Hepatocyte (in vitro differentiated cells): ENCODE results near the gene NAP1L4. TPM values are rescaled to one million over a fixed set of nuclear protein-coding genes. Genes with fewer than 3 reads are reported as not detected.
A peak's percentile ranks its signal among the peaks of the same experiment; 100 is the strongest.

ENCODE experiments used
- DNase-seq: peaks from one replicate; pipeline ENCODE4 v3.0.0-alpha.2; 2016; ENCODE audit warnings: low spot score
- H2AFZ ChIP-seq: fragments of 200-600 bp; sonication (generic); 2 replicates; pipeline ENCODE4 v1.6.0; 2016; ENCODE audit warnings: antibody characterized with exemption, mild to moderate bottlenecking
- H3K27ac ChIP-seq: fragments of 200-600 bp; sonication (generic); 2 replicates; pipeline ENCODE4 v1.5.1; 2016; ENCODE audit warnings: mild to moderate bottlenecking
- H3K27me3 ChIP-seq: fragments of 200-600 bp; sonication (generic); 2 replicates; pipeline ENCODE4 v1.6.1; 2016
- H3K36me3 ChIP-seq: fragments of 200-600 bp; sonication (generic); replicated peaks from 2 replicates; pipeline ENCODE4 v1.5.1; 2016; ENCODE audit warnings: low read depth; ENCODE audit not compliant: insufficient read depth
- H3K4me1 ChIP-seq: fragments of 200-600 bp; sonication (generic); 2 replicates; pipeline ENCODE4 v1.5.1; 2016; ENCODE audit warnings: mild to moderate bottlenecking, moderate library complexity; ENCODE audit not compliant: insufficient read depth
- H3K4me2 ChIP-seq: fragments of 200-600 bp; sonication (generic); 2 replicates; pipeline ENCODE4 v1.6.0; 2016
- H3K4me3 ChIP-seq: fragments of 200-600 bp; sonication (generic); 2 replicates; pipeline ENCODE4 v1.5.1; 2016; ENCODE audit warnings: mild to moderate bottlenecking
- H3K79me2 ChIP-seq: fragments of 200-600 bp; sonication (generic); 2 replicates; pipeline ENCODE4 v1.6.0; 2017; ENCODE audit warnings: mild to moderate bottlenecking
- H3K9me2 ChIP-seq: fragments of 200-600 bp; sonication (generic); replicated peaks from 2 replicates; pipeline ENCODE4 v1.6.0; 2017; ENCODE audit warnings: mild to moderate bottlenecking; ENCODE audit not compliant: insufficient read depth
- H3K9me3 ChIP-seq: fragments of 200-600 bp; sonication (generic); 2 replicates; pipeline ENCODE4 v1.5.1; 2016; ENCODE audit warnings: low read depth, mild to moderate bottlenecking
- H4K20me1 ChIP-seq: fragments of 200-600 bp; sonication (generic); 2 replicates; pipeline ENCODE4 v1.6.0; 2016; ENCODE audit warnings: mild to moderate bottlenecking; ENCODE audit not compliant: insufficient read depth, poor library complexity, severe bottlenecking
- EZH2 ChIP-seq: fragments of 200-600 bp; sonication (generic); IDR thresholded peaks from 2 replicates; pipeline ENCODE4 v1.6.1; 2016; ENCODE audit warnings: antibody characterized with exemption, mild to moderate bottlenecking, borderline replicate concordance
- EZH2phosphoT487 ChIP-seq: fragments of 200-600 bp; sonication (generic); IDR thresholded peaks from one replicate; pipeline ENCODE4 v1.6.1; 2018; ENCODE audit warnings: antibody characterized with exemption, mild to moderate bottlenecking, low read depth, moderate library complexity; ENCODE audit not compliant: unreplicated experiment, severe bottlenecking
- WGBS: methylation state at CpG from one replicate; pipeline ENCODE4 v1.1.6; 2016; ENCODE audit warnings: low lambda C conversion rate; ENCODE audit errors: missing lambda C conversion rate; 5-methylcytosine and 5-hydroxymethylcytosine counted together
- polyA plus RNA-seq: library from polyadenylated mRNA; unstranded; fragments of >200 nt; fragmentation: Nextera tagmentation; extraction: Ambion mirVana; gene quantifications from 2 replicates; pipeline ENCODE4 v1.2.1, GENCODE V29; 2016
- total RNA-seq: library from RNA; depleted of rRNA; stranded (reverse); fragments of >200 nt; gene quantifications from 2 replicates; pipeline ENCODE4 v1.2.3, GENCODE V29; 2014
- TF ChIP-seq, protein P1 (sequence below): fragments of 200-600 bp; sonication (generic); IDR thresholded peaks from 2 replicates; pipeline ENCODE4 v1.5.1; 2016; ENCODE audit warnings: antibody characterized with exemption, mild to moderate bottlenecking; ENCODE audit not compliant: poor library complexity

Gene NAP1L4
- total and polyA plus RNA-seq, 2 experiments from 2014 or later, result 79.0 to 118 TPM

- DNase-seq, result peak; percentile 84
- Histone ChIP-seq H3K4me3 (peak overlapping the region; percentile 2), H3K27ac (peak overlapping the region; percentile 94), H3K79me2 (no peaks in the 10 kb centered on the region), H3K36me3 (no peaks in the 10 kb centered on the region), H3K9me2 (no peaks in the 10 kb centered on the region), H3K4me2 (peak overlapping the region; percentile 88), H3K4me1 (peaks cover 16% of the 10 kb centered on the region), H2AFZ (peak overlapping the region; percentile 18), H4K20me1 (no peaks in the 10 kb centered on the region), H3K27me3 (peaks cover 26% of the 10 kb centered on the region), H3K9me3 (no peaks in the 10 kb centered on the region)
- WGBS, result 8% methylated on average over 46 of the region's 47 CpGs
- TF ChIP-seq EZH2phosphoT487 (no peak), EZH2 (peak; percentile 27)
- TF ChIP-seq, protein P1, sequence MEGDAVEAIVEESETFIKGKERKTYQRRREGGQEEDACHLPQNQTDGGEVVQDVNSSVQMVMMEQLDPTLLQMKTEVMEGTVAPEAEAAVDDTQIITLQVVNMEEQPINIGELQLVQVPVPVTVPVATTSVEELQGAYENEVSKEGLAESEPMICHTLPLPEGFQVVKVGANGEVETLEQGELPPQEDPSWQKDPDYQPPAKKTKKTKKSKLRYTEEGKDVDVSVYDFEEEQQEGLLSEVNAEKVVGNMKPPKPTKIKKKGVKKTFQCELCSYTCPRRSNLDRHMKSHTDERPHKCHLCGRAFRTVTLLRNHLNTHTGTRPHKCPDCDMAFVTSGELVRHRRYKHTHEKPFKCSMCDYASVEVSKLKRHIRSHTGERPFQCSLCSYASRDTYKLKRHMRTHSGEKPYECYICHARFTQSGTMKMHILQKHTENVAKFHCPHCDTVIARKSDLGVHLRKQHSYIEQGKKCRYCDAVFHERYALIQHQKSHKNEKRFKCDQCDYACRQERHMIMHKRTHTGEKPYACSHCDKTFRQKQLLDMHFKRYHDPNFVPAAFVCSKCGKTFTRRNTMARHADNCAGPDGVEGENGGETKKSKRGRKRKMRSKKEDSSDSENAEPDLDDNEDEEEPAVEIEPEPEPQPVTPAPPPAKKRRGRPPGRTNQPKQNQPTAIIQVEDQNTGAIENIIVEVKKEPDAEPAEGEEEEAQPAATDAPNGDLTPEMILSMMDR, result no peak
Observed at GRCh38 chr11:2929950-2930703, 62.0 kb downstream of the NAP1L4 start.

- Histone ChIP-seq H3K9me3 (no peaks in the 10 kb centered on the region), H2AFZ (peak overlapping the region; percentile 18), H3K27ac (peak overlapping the region; percentile 94), H3K4me3 (peak overlapping the region; percentile 2), H3K9me2 (no peaks in the 10 kb centered on the region), H3K4me2 (peak overlapping the region; percentile 88), H4K20me1 (no peaks in the 10 kb centered on the region), H3K36me3 (no peaks in the 10 kb centered on the region), H3K27me3 (peaks cover 26% of the 10 kb centered on the region), H3K79me2 (no peaks in the 10 kb centered on the region), H3K4me1 (peaks cover 16% of the 10 kb centered on the region)
- TF ChIP-seq, protein P1, result no peak
- TF ChIP-seq EZH2, result no peak
- peak; percentile 87 for DNase-seq
- WGBS, result 9% methylated on average over 17 of the region's 48 CpGs
Observed at GRCh38 chr11:2929531-2929949, 62.6 kb downstream of the NAP1L4 start.

- peak within 1 kb of the TSS; percentile 88 for H3K4me2 ChIP-seq
- peaks cover 16% of the 10 kb centered on the region for H3K4me1 ChIP-seq
- WGBS, result 2% methylated on average over 40 of the region's 113 CpGs
- H3K4me3 ChIP-seq, result peak within 1 kb of the TSS; percentile 24
- peak within 1 kb of the TSS; percentile 94 for H3K27ac ChIP-seq
- TF ChIP-seq, protein P1, result no peak
- TF ChIP-seq EZH2phosphoT487, result peak; percentile 28
- H3K9me2 ChIP-seq, result no peaks in the 10 kb centered on the region
- no peaks in the 10 kb centered on the region for H3K79me2 ChIP-seq
- peak; percentile 77 for DNase-seq
- no peaks in the 10 kb centered on the region for H4K20me1 ChIP-seq
- peak within 1 kb of the TSS; percentile 35 for H2AFZ ChIP-seq
- peaks cover 26% of the 10 kb centered on the region for H3K27me3 ChIP-seq
- H3K9me3 ChIP-seq, result no peaks in the 10 kb centered on the region
- H3K36me3 ChIP-seq, result no peaks in the 10 kb centered on the region
Observed at GRCh38 chr11:2928605-2929530, 63.3 kb downstream of the NAP1L4 start, which contains the start of gene PHLDA2. Gene PHLDA2, minus strand, starts transcription at chr11:2929420. Its CDS starts 56 bp downstream, at chr11:2929364.
